H9 (cell line): ENCODE data around the gene DAB1. TPM values are rescaled to one million over a fixed set of nuclear protein-coding genes. Genes with fewer than 3 reads are reported as not detected.

Experiments used
- DNase-seq: peaks from one replicate; pipeline ENCODE4 v3.0.0-alpha.2; 2017
- H2AFZ ChIP-seq: one replicate; pipeline ENCODE4 v1.6.1; 2013; ENCODE audit warnings: mild to moderate bottlenecking, low read length, control low read depth, moderate library complexity
- H2AK5ac ChIP-seq: 2 replicates; pipeline ENCODE4 v1.6.1; 2013; ENCODE audit warnings: low read length, control low read depth, mixed read lengths; ENCODE audit not compliant: insufficient read length
- H2BK120ac ChIP-seq: one replicate; pipeline ENCODE4 v1.6.1; 2013; ENCODE audit warnings: low read depth, mild to moderate bottlenecking, low read length, control low read depth, inconsistent platforms; ENCODE audit not compliant: poor library complexity, severe bottlenecking
- H2BK12ac ChIP-seq: 2 replicates; pipeline ENCODE4 v1.6.1; 2013; ENCODE audit warnings: low read length, control low read depth, mixed read lengths, low read depth; ENCODE audit not compliant: insufficient read length
- H2BK15ac ChIP-seq: 2 replicates; pipeline ENCODE4 v1.6.1; 2013; ENCODE audit warnings: low read depth, low read length, control low read depth
- H2BK20ac ChIP-seq: one replicate; pipeline ENCODE4 v1.6.1; 2013; ENCODE audit warnings: low read depth, mild to moderate bottlenecking, low read length, control low read depth, inconsistent platforms; ENCODE audit not compliant: poor library complexity, severe bottlenecking
- H2BK5ac ChIP-seq: 2 replicates; pipeline ENCODE4 v1.6.1; 2013; ENCODE audit warnings: low read length, control low read depth, mixed read lengths; ENCODE audit not compliant: insufficient read length
- H3K14ac ChIP-seq: 2 replicates; pipeline ENCODE4 v1.6.1; 2013; ENCODE audit warnings: low read length, control low read depth; ENCODE audit not compliant: insufficient read depth
- H3K18ac ChIP-seq: 2 replicates; pipeline ENCODE4 v1.6.1; 2013; ENCODE audit warnings: low read depth, mild to moderate bottlenecking, mixed read lengths, low read length, control low read depth; ENCODE audit not compliant: insufficient read length
- H3K23ac ChIP-seq: 2 replicates; pipeline ENCODE4 v1.6.1; 2013; ENCODE audit warnings: low read length, control low read depth, mixed read lengths, low read depth; ENCODE audit not compliant: insufficient read length
- H3K23me2 ChIP-seq: 2 replicates; pipeline ENCODE4 v1.6.1; 2013; ENCODE audit warnings: low read depth, mild to moderate bottlenecking, mixed read lengths, low read length, control low read depth; ENCODE audit not compliant: insufficient read length, poor library complexity, severe bottlenecking
- H3K27ac ChIP-seq: 2 replicates; pipeline ENCODE4 v1.5.1; 2013; ENCODE audit warnings: low read length, control low read depth, mixed read lengths, low read depth; ENCODE audit not compliant: insufficient read length
- H3K27me3 ChIP-seq: 2 replicates; pipeline ENCODE4 v1.6.1; 2013; ENCODE audit warnings: low read length, control low read depth, inconsistent platforms; ENCODE audit not compliant: insufficient read depth
- H3K4ac ChIP-seq: 2 replicates; pipeline ENCODE4 v1.6.1; 2013; ENCODE audit warnings: low read depth, mild to moderate bottlenecking, control low read depth, inconsistent platforms, low read length, moderate library complexity
- H3K4me1 ChIP-seq: 2 replicates; pipeline ENCODE4 v1.6.1; 2013; ENCODE audit warnings: low read length, control low read depth, inconsistent platforms; ENCODE audit not compliant: insufficient read depth
- H3K4me2 ChIP-seq: 2 replicates; pipeline ENCODE4 v1.6.1; 2013; ENCODE audit warnings: low read length, control low read depth, mixed read lengths; ENCODE audit not compliant: insufficient read length, insufficient read depth
- H3K56ac ChIP-seq: 2 replicates; pipeline ENCODE4 v1.6.1; 2013; ENCODE audit warnings: low read depth, mild to moderate bottlenecking, mixed read lengths, low read length, control low read depth; ENCODE audit not compliant: insufficient read length
- H3K79me1 ChIP-seq: 2 replicates; pipeline ENCODE4 v1.6.1; 2013; ENCODE audit warnings: low read depth, mild to moderate bottlenecking, moderate library complexity, low read length, control low read depth, inconsistent platforms; ENCODE audit not compliant: insufficient read depth, poor library complexity, severe bottlenecking
- H3K79me2 ChIP-seq: 2 replicates; pipeline ENCODE4 v1.6.1; 2013; ENCODE audit warnings: low read length, control low read depth, inconsistent platforms; ENCODE audit not compliant: insufficient read depth
- H3K9ac ChIP-seq: 2 replicates; pipeline ENCODE4 v1.6.1; 2013; ENCODE audit warnings: low read length, control low read depth, mixed read lengths; ENCODE audit not compliant: insufficient read length; ENCODE audit errors: extremely low read depth
- H3K9me3 ChIP-seq: one replicate; pipeline ENCODE4 v1.6.1; 2013; ENCODE audit warnings: low read depth, low read length, inconsistent platforms; ENCODE audit not compliant: control insufficient read depth
- H3T11ph ChIP-seq: one replicate; pipeline ENCODE4 v1.6.1; 2013; ENCODE audit warnings: mild to moderate bottlenecking, low read length, control low read depth, inconsistent platforms
- H4K20me1 ChIP-seq: one replicate; pipeline ENCODE4 v1.6.1; 2013; ENCODE audit not compliant: control insufficient read depth, insufficient read length, insufficient read depth
- H4K5ac ChIP-seq: 2 replicates; pipeline ENCODE4 v1.6.1; 2013; ENCODE audit warnings: low read depth, mild to moderate bottlenecking, mixed read lengths, low read length, control low read depth; ENCODE audit not compliant: insufficient read length
- H4K8ac ChIP-seq: replicated peaks from 2 replicates; pipeline ENCODE4 v1.6.1; 2013; ENCODE audit warnings: low read length, control low read depth, mixed read lengths, low read depth; ENCODE audit not compliant: insufficient read length
- H4K91ac ChIP-seq: 2 replicates; pipeline ENCODE4 v1.6.1; 2013; ENCODE audit warnings: low read depth, mild to moderate bottlenecking, moderate library complexity, mixed read lengths, low read length, control low read depth; ENCODE audit not compliant: insufficient read length
- H3K27ac Mint-ChIP-seq, 3 experiments: 2 replicates in 2 of 3; 3 replicates in 1 of 3; pipeline ENCODE4 v1.8.0; 2020 to 2021; ENCODE audit warnings: mixed read lengths in 3 of 3, mild to moderate bottlenecking in 1 of 3, moderate library complexity in 1 of 3
- H3K27me3 Mint-ChIP-seq: 2 replicates; pipeline ENCODE4 v1.8.0; 2021; ENCODE audit warnings: low read depth, mild to moderate bottlenecking, moderate library complexity, mixed read lengths
- H3K36me3 Mint-ChIP-seq, 3 experiments: 2 replicates in 2 of 3; 3 replicates in 1 of 3; pipeline ENCODE4 v1.8.0; 2020 to 2021; ENCODE audit warnings: low read depth in 3 of 3, mixed read lengths in 3 of 3; ENCODE audit not compliant: insufficient read depth in 1 of 3
- H3K4me1 Mint-ChIP-seq, 2 experiments: 2 replicates each; pipeline ENCODE4 v1.8.0; 2020; ENCODE audit warnings: mixed read lengths in 2 of 2
- H3K4me3 Mint-ChIP-seq, 2 experiments: 2 replicates in 1 of 2; 3 replicates in 1 of 2; pipeline ENCODE4 v1.8.0; 2020 to 2021; ENCODE audit warnings: mild to moderate bottlenecking in 2 of 2, mixed read lengths in 2 of 2, moderate library complexity in 1 of 2
- H3K9me3 Mint-ChIP-seq, 2 experiments: 2 replicates in 1 of 2; 3 replicates in 1 of 2; pipeline ENCODE4 v1.8.0; 2020; ENCODE audit warnings: mild to moderate bottlenecking in 2 of 2, mixed read lengths in 2 of 2, moderate library complexity in 1 of 2
- WGBS: extraction: QIAGEN DNeasy Blood & Tissue Kit; methylation state at CpG from one replicate; pipeline ENCODE4 v1.1.7; 2013; ENCODE audit warnings: missing lambda C conversion rate, low lambda C conversion rate, mixed read lengths; ENCODE audit not compliant: insufficient read length; ENCODE audit errors: extremely low coverage; 5-methylcytosine and 5-hydroxymethylcytosine counted together
- total RNA-seq: library from RNA; stranded (reverse); gene quantifications from 2 replicates; pipeline ENCODE4 v1.2.1, GENCODE V29; 2021
- TF ChIP-seq, protein P1 (sequence below): fragments of 200-600 bp; sonication (generic); conservative IDR thresholded peaks from 3 replicates; pipeline ENCODE4 v1.8.0; 2021; ENCODE audit warnings: antibody characterized with exemption, mild to moderate bottlenecking

The DAB1 gene
- total RNA-seq, 1 experiment from 2014 or later, result 9.3 TPM

- no peaks in the 10 kb centered on the region for H3K9me3 ChIP-seq
- no peaks in the 10 kb centered on the region for H3K79me2 ChIP-seq
- Mint-ChIP-seq H3K27ac (no peak overlapping the region), H3K4me1 (peaks cover 5 to 20% of the 10 kb centered on the region in 2 experiments), H3K27me3 (no peaks in the 10 kb centered on the region; the same call in 1 of the 2 replicates), H3K9me3 (no peaks in the 10 kb centered on the region), H3K36me3 (no peaks in the 10 kb centered on the region), H3K4me3 (no peak overlapping the region)
- no peak overlapping the region for H4K91ac ChIP-seq
- no peak overlapping the region for H2BK15ac ChIP-seq
- no peak overlapping the region for H4K5ac ChIP-seq
- no peak overlapping the region for H2AFZ ChIP-seq
- H3K23me2 ChIP-seq, result no peaks in the 10 kb centered on the region
- no peak overlapping the region for H3K27ac ChIP-seq
- no peaks in the 10 kb centered on the region for H3K79me1 ChIP-seq
- H3K27me3 ChIP-seq, result no peaks in the 10 kb centered on the region
- no peak overlapping the region for H2BK120ac ChIP-seq
- WGBS, result no CpG with 5 or more reads among the region's 4 CpGs
- H3K14ac ChIP-seq, result no peak overlapping the region
- H4K20me1 ChIP-seq, result no peaks in the 10 kb centered on the region
- H3K23ac ChIP-seq, result no peak overlapping the region
- H3K56ac ChIP-seq, result no peak overlapping the region
- no peak overlapping the region for H3K4ac ChIP-seq
- no peaks in the 10 kb centered on the region; the same call in 1 of the 2 replicates for H3K4me1 ChIP-seq
- no peak overlapping the region for H2BK5ac ChIP-seq
- H2BK20ac ChIP-seq, result no peak overlapping the region
- H2BK12ac ChIP-seq, result no peak overlapping the region
- H2AK5ac ChIP-seq, result no peak overlapping the region
- no peak overlapping the region for H3K18ac ChIP-seq
- H3K9ac ChIP-seq, result no peak overlapping the region
- H3T11ph ChIP-seq, result no peak overlapping the region
- H4K8ac ChIP-seq, result no peak overlapping the region
- TF ChIP-seq, protein P1, sequence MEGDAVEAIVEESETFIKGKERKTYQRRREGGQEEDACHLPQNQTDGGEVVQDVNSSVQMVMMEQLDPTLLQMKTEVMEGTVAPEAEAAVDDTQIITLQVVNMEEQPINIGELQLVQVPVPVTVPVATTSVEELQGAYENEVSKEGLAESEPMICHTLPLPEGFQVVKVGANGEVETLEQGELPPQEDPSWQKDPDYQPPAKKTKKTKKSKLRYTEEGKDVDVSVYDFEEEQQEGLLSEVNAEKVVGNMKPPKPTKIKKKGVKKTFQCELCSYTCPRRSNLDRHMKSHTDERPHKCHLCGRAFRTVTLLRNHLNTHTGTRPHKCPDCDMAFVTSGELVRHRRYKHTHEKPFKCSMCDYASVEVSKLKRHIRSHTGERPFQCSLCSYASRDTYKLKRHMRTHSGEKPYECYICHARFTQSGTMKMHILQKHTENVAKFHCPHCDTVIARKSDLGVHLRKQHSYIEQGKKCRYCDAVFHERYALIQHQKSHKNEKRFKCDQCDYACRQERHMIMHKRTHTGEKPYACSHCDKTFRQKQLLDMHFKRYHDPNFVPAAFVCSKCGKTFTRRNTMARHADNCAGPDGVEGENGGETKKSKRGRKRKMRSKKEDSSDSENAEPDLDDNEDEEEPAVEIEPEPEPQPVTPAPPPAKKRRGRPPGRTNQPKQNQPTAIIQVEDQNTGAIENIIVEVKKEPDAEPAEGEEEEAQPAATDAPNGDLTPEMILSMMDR, result no peak
- DNase-seq, result no peak
- H3K4me2 ChIP-seq, result no peak overlapping the region
Measured at GRCh38 chr1:57325117-57325516, 98.7 kb downstream of the DAB1 start.
